SK-N-SH (cell line): ENCODE results near the gene EEF2K. TPM values are rescaled to one million over a fixed set of nuclear protein-coding genes. Genes with fewer than 3 reads are reported as not detected.

Experiments
- CTCF ChIA-PET: fragments of 300-600, 350-600 bp; formaldehyde crosslinking; extraction: SDS; loops from one replicate; lab custom pipeline; 2021; lab: Yijun Ruan, JAX
- POLR2A ChIA-PET: fragments of 350-600 bp; sonication (Branson Sonifier 250); formaldehyde crosslinking; extraction: SDS; loops from one replicate; lab custom pipeline; 2020; ENCODE audit warnings: antibody characterized with exemption, inconsistent platforms; lab: Yijun Ruan, JAX
- DNase-seq: peaks from one replicate; pipeline ENCODE4 v3.0.0; 2012
- H2AFZ ChIP-seq: fragments of 200-600 bp; sonication (generic); 2 replicates; pipeline ENCODE4 v1.8.1; 2016; ENCODE audit warnings: antibody characterized with exemption, mild to moderate bottlenecking, low read depth
- H3F3A ChIP-seq: fragments of 200-600 bp; sonication (generic); replicated peaks from 2 replicates; pipeline ENCODE3; 2016; ENCODE audit warnings: antibody characterized with exemption, mild to moderate bottlenecking; ENCODE audit not compliant: insufficient read depth
- H3K27ac ChIP-seq, 2 experiments: fragments of 200-500 bp in 1 of 2; fragments of 200-600 bp in 1 of 2; sonication (Bioruptor generic) in 1 of 2; sonication (generic), shearing (Covaris generic) in 1 of 2; 2 replicates each; pipeline versions ENCODE4 v1.5.1 to v1.6.1; 2014 to 2016; ENCODE audit warnings: low read depth in 2 of 2, inconsistent platforms in 1 of 2, low read length in 1 of 2, mild to moderate bottlenecking in 1 of 2, mixed read lengths in 1 of 2
- H3K27me3 ChIP-seq: fragments of 200-600 bp; sonication (generic), shearing (Covaris generic); 2 replicates; pipeline ENCODE4 v1.6.1; 2016; ENCODE audit warnings: mixed run types; ENCODE audit not compliant: insufficient read depth
- H3K36me3 ChIP-seq, 2 experiments: fragments of 200-500 bp in 1 of 2; fragments of 200-600 bp in 1 of 2; sonication (Bioruptor generic) in 1 of 2; sonication (generic) in 1 of 2; replicated peaks in 1 of 2; 2 replicates each; pipeline versions ENCODE3 to v1.5.1; 2014 to 2016; ENCODE audit warnings: low read length in 1 of 2, mild to moderate bottlenecking in 1 of 2; ENCODE audit not compliant: insufficient read depth in 2 of 2, control insufficient read depth in 1 of 2
- H3K4me1 ChIP-seq, 2 experiments: fragments of 200-500 bp in 1 of 2; fragments of 200-600 bp in 1 of 2; sonication (Bioruptor generic) in 1 of 2; sonication (generic), shearing (Covaris generic) in 1 of 2; 2 replicates each; pipeline versions ENCODE4 v1.5.1 to v1.6.1; 2014 to 2016; ENCODE audit warnings: low read depth in 1 of 2, low read length in 1 of 2, mixed run types in 1 of 2; ENCODE audit not compliant: insufficient read depth in 2 of 2, control insufficient read depth in 1 of 2
- H3K4me2 ChIP-seq: fragments of 200-600 bp; sonication (generic), shearing (Covaris generic); 2 replicates; pipeline ENCODE4 v1.6.1; 2017; ENCODE audit warnings: mixed run types
- H3K4me3 ChIP-seq, 2 experiments: fragments of 200-500 bp in 1 of 2; fragments of 200-600 bp in 1 of 2; sonication (Bioruptor generic) in 1 of 2; sonication (generic), shearing (Covaris generic) in 1 of 2; 2 replicates each; pipeline versions ENCODE4 v1.5.1 to v1.8.1; 2014 to 2016; ENCODE audit warnings: low read depth in 2 of 2, inconsistent platforms in 1 of 2, low read length in 1 of 2, mild to moderate bottlenecking in 1 of 2, mixed read lengths in 1 of 2, moderate library complexity in 1 of 2
- H3K79me2 ChIP-seq: fragments of 200-600 bp; sonication (generic); 2 replicates; pipeline ENCODE4 v1.8.1; 2017; ENCODE audit warnings: mild to moderate bottlenecking; ENCODE audit not compliant: insufficient read depth
- H3K9ac ChIP-seq: fragments of 200-600 bp; sonication (generic); 2 replicates; pipeline ENCODE4 v1.6.1; 2017; ENCODE audit warnings: mixed run types
- H3K9me2 ChIP-seq: fragments of 200-600 bp; sonication (generic); 2 replicates; pipeline ENCODE4 v1.6.1; 2017; ENCODE audit warnings: mixed run types
- H3K9me3 ChIP-seq: fragments of 200-600 bp; sonication (generic); 2 replicates; pipeline ENCODE4 v1.6.1; 2017; ENCODE audit warnings: mixed run types, mild to moderate bottlenecking, moderate library complexity
- H4K20me1 ChIP-seq: fragments of 200-600 bp; sonication (generic); 2 replicates; pipeline ENCODE4 v1.6.1; 2017; ENCODE audit warnings: mild to moderate bottlenecking, mixed run types; ENCODE audit not compliant: insufficient read depth
- ELF1 ChIP-seq: IDR thresholded peaks from 2 replicates; pipeline ENCODE4 v1.4.0; 2012
- EP300 ChIP-seq, 2 experiments: IDR thresholded peaks; 2 replicates each; pipeline versions ENCODE4 v1.4.0 to v1.6.1; 2012; ENCODE audit warnings: borderline replicate concordance in 1 of 2, low read depth in 1 of 2, low read length in 1 of 2
- FOXJ3 ChIP-seq: sonication (generic); formaldehyde crosslinking; IDR thresholded peaks from 2 replicates; pipeline ENCODE4 v1.5.1; 2020; ENCODE audit warnings: mild to moderate bottlenecking, missing genetic modification reagents
- FOXM1 ChIP-seq: IDR thresholded peaks from 2 replicates; pipeline ENCODE4 v1.4.0; 2012; ENCODE audit warnings: low read depth, mild to moderate bottlenecking
- GABPA ChIP-seq: IDR thresholded peaks from 2 replicates; pipeline ENCODE4 v1.4.0; 2012; ENCODE audit warnings: low read depth, mild to moderate bottlenecking
- IRF3 ChIP-seq: fragments of 150-350 bp; IDR thresholded peaks from 2 replicates; pipeline ENCODE4 v1.6.1; 2016; ENCODE audit warnings: mild to moderate bottlenecking, low read depth, low read length
- JUND ChIP-seq: IDR thresholded peaks from 2 replicates; pipeline ENCODE4 v1.4.0; 2012
- MEF2A ChIP-seq: IDR thresholded peaks from 2 replicates; pipeline ENCODE4 v1.4.0; 2012; ENCODE audit warnings: low read depth, borderline replicate concordance
- MXI1 ChIP-seq: IDR thresholded peaks from 2 replicates; pipeline ENCODE4 v1.6.1; 2012; ENCODE audit warnings: mild to moderate bottlenecking, low read depth, low read length, improper control_type of control experiment
- NRF1 ChIP-seq: IDR thresholded peaks from 2 replicates; pipeline ENCODE4 v1.6.1; 2012; ENCODE audit warnings: low read depth, mild to moderate bottlenecking, low read length
- RAD21 ChIP-seq: IDR thresholded peaks from 2 replicates; pipeline ENCODE4 v1.6.1; 2012; ENCODE audit warnings: mild to moderate bottlenecking, low read length
- RXRA ChIP-seq: IDR thresholded peaks from 2 replicates; pipeline ENCODE4 v1.4.0; 2012; ENCODE audit warnings: low read depth, mild to moderate bottlenecking, borderline replicate concordance
- SMC3 ChIP-seq: IDR thresholded peaks from 2 replicates; pipeline ENCODE4 v1.6.1; 2012; ENCODE audit warnings: low read depth, low read length, improper control_type of control experiment
- TCF12 ChIP-seq: IDR thresholded peaks from 2 replicates; pipeline ENCODE4 v1.4.0; 2012
- TEAD4 ChIP-seq: IDR thresholded peaks from 2 replicates; pipeline ENCODE4 v1.4.0; 2012; ENCODE audit warnings: mild to moderate bottlenecking, borderline replicate concordance; ENCODE audit not compliant: insufficient read depth
- USF2 ChIP-seq: fragments of 150-350 bp; IDR thresholded peaks from 2 replicates; pipeline ENCODE4 v1.6.1; 2017; ENCODE audit warnings: antibody characterized with exemption, low read length, low read depth, borderline replicate concordance
- WGBS: methylation state at CpG from one replicate; pipeline ENCODE4 v1.1.6; 2017; ENCODE audit warnings: low lambda C conversion rate; 5-methylcytosine and 5-hydroxymethylcytosine counted together
- polyA plus RNA-seq, 3 experiments: library from polyadenylated mRNA; depleted of rRNA; stranded (reverse); fragments of >200 nt; gene quantifications; 2 replicates each; pipeline ENCODE4 v1.2.3, GENCODE V29; 2012
- TF ChIP-seq, protein P1 (sequence below): IDR thresholded peaks from 2 replicates; pipeline ENCODE4 v1.4.0; 2012; ENCODE audit warnings: low read depth, borderline replicate concordance
- TF ChIP-seq, protein P2 (sequence below): IDR thresholded peaks from 2 replicates; pipeline ENCODE4 v1.4.0; 2012; ENCODE audit warnings: low read depth, borderline replicate concordance
- TF ChIP-seq, protein P3 (sequence below): IDR thresholded peaks from 2 replicates; pipeline ENCODE4 v1.6.1; 2012; ENCODE audit warnings: mild to moderate bottlenecking, low read depth, low read length, moderate library complexity

Gene EEF2K
- polyA plus RNA-seq, 1 of the 3 experiments (the other 2 are of a cell fraction) = 8.0 TPM

- no peak overlapping the region for H3K9ac ChIP-seq
- TF ChIP-seq MXI1 (no peak), NRF1 (no peak), GABPA (no peak), FOXM1 (no peak), TEAD4 (no peak), IRF3 (no peak), FOXJ3 (CRISPR knock-in tag) (no peak), USF2 (no peak), TCF12 (no peak), ELF1 (no peak), RXRA (no peak), RAD21 (no peak), JUND (no peak), MEF2A (no peak), EP300 (IDR thresholded peaks at IDR 0.05; ENCODE audit: borderline replicate concordance in 1 of 2, low read depth in 1 of 2, low read length in 1 of 2) (no peak), SMC3 (no peak)
- TF ChIP-seq, protein P1, sequence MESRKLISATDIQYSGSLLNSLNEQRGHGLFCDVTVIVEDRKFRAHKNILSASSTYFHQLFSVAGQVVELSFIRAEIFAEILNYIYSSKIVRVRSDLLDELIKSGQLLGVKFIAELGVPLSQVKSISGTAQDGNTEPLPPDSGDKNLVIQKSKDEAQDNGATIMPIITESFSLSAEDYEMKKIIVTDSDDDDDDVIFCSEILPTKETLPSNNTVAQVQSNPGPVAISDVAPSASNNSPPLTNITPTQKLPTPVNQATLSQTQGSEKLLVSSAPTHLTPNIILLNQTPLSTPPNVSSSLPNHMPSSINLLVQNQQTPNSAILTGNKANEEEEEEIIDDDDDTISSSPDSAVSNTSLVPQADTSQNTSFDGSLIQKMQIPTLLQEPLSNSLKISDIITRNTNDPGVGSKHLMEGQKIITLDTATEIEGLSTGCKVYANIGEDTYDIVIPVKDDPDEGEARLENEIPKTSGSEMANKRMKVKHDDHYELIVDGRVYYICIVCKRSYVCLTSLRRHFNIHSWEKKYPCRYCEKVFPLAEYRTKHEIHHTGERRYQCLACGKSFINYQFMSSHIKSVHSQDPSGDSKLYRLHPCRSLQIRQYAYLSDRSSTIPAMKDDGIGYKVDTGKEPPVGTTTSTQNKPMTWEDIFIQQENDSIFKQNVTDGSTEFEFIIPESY = no peak
- TF ChIP-seq, protein P2, sequence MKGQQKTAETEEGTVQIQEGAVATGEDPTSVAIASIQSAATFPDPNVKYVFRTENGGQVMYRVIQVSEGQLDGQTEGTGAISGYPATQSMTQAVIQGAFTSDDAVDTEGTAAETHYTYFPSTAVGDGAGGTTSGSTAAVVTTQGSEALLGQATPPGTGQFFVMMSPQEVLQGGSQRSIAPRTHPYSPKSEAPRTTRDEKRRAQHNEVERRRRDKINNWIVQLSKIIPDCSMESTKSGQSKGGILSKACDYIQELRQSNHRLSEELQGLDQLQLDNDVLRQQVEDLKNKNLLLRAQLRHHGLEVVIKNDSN = no peak
- TF ChIP-seq, protein P3, sequence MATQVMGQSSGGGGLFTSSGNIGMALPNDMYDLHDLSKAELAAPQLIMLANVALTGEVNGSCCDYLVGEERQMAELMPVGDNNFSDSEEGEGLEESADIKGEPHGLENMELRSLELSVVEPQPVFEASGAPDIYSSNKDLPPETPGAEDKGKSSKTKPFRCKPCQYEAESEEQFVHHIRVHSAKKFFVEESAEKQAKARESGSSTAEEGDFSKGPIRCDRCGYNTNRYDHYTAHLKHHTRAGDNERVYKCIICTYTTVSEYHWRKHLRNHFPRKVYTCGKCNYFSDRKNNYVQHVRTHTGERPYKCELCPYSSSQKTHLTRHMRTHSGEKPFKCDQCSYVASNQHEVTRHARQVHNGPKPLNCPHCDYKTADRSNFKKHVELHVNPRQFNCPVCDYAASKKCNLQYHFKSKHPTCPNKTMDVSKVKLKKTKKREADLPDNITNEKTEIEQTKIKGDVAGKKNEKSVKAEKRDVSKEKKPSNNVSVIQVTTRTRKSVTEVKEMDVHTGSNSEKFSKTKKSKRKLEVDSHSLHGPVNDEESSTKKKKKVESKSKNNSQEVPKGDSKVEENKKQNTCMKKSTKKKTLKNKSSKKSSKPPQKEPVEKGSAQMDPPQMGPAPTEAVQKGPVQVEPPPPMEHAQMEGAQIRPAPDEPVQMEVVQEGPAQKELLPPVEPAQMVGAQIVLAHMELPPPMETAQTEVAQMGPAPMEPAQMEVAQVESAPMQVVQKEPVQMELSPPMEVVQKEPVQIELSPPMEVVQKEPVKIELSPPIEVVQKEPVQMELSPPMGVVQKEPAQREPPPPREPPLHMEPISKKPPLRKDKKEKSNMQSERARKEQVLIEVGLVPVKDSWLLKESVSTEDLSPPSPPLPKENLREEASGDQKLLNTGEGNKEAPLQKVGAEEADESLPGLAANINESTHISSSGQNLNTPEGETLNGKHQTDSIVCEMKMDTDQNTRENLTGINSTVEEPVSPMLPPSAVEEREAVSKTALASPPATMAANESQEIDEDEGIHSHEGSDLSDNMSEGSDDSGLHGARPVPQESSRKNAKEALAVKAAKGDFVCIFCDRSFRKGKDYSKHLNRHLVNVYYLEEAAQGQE = no peak
- TF ChIP-seq, all 33 proteins: peak for 0
- ChIA-PET CTCF (interaction anchor here (0.8 kb wide), 1 partner anchor 13 kb away, joined by 3 read pairs; no protein-coding TSS in a partner anchor), POLR2A (no interaction called here)
- H3K4me2 ChIP-seq = no peak overlapping the region
- no peak overlapping the region for H3K27ac ChIP-seq
- no peaks in the 10 kb centered on the region for H3F3A ChIP-seq
- peaks cover 15 to 26% of the 10 kb centered on the region in 2 experiments for H3K36me3 ChIP-seq
- peaks cover 0 to 5% of the 10 kb centered on the region in 2 experiments; a peak in 1 of 4 replicates for H3K4me1 ChIP-seq
- 97% methylated on average over 9 of the region's 9 CpGs for WGBS
- DNase-seq = no peak
- no peak overlapping the region for H2AFZ ChIP-seq
- no peaks in the 10 kb centered on the region for H3K27me3 ChIP-seq
- no peaks in the 10 kb centered on the region for H4K20me1 ChIP-seq
- H3K79me2 ChIP-seq = no peaks in the 10 kb centered on the region
- no peak overlapping the region for H3K4me3 ChIP-seq
- no peaks in the 10 kb centered on the region for H3K9me3 ChIP-seq
- no peaks in the 10 kb centered on the region for H3K9me2 ChIP-seq
Observed at GRCh38 chr16:22284637-22285036, 78.6 kb downstream of the EEF2K start.
